Measurements from ENCODE around the gene MYRFL.

MYRFL gene

DNA sequence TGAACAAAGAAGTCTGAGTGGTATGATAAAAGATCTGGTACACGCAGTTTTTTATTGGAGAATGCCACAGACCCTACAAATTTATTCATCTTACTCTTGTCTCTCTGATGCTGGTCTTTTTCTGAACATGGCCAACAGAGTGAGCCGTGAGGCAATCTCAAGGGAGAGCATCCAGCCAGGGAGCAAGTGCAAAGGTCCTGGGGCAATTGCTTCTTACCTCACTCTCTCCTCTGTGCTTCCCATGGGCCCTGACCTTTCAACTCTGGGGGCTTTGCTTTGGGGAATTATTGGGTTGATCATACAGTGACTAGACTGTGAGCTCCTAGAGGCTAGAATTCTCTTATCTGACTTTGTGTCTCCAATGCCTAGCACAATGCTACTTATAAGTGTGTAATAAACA is 171.7 kb downstream of the MYRFL start:
- Histone ChIP-seq H3K4me3 (ENCODE audit: low read depth, low read length) (no peak overlapping the region), H3K36me3 (no peaks in the 10 kb centered on the region), H3K9me3 (ENCODE audit: severe bottlenecking) (no peaks in the 10 kb centered on the region), H3K27ac (no peak overlapping the region), H3K27me3 (ENCODE audit: insufficient read depth, low read depth, severe bottlenecking) (no peaks in the 10 kb centered on the region)
- no peak for DNase-seq
- no peak for TF ChIP-seq CTCF (IDR thresholded peaks at IDR 0.05; ENCODE audit: low read depth, low read length)

GRCh38 chr12:69998011-69998410 is 173.0 kb downstream of the MYRFL start:
- no peak for DNase-seq
- H3K27me3 ChIP-seq (ENCODE audit: insufficient read depth, low read depth, severe bottlenecking), result no peaks in the 10 kb centered on the region
- no peak overlapping the region for H3K27ac ChIP-seq

GRCh38 chr12:69998922-69999321 is 173.9 kb downstream of the MYRFL start:
- no peaks in the 10 kb centered on the region for H3K36me3 ChIP-seq
- H3K27ac ChIP-seq, result no peak overlapping the region
- H3K27me3 ChIP-seq (ENCODE audit: insufficient read depth, low read depth, severe bottlenecking), result no peaks in the 10 kb centered on the region
- TF ChIP-seq CTCF (IDR thresholded peaks at IDR 0.05; ENCODE audit: low read depth, low read length), result no peak
- no peak overlapping the region for H3K4me3 ChIP-seq (ENCODE audit: low read depth, low read length)
- H3K9me3 ChIP-seq (ENCODE audit: severe bottlenecking), result no peaks in the 10 kb centered on the region
- DNase-seq, result no peak

More at GRCh38 chr12:69998011-69998410, 173.0 kb downstream of the MYRFL start:
- no peak for TF ChIP-seq CTCF (IDR thresholded peaks at IDR 0.05; ENCODE audit: low read depth, low read length)
- H3K9me3 ChIP-seq (ENCODE audit: severe bottlenecking), result no peaks in the 10 kb centered on the region
- no peak overlapping the region for H3K4me3 ChIP-seq (ENCODE audit: low read depth, low read length)
- H3K36me3 ChIP-seq, result no peaks in the 10 kb centered on the region

DNA sequence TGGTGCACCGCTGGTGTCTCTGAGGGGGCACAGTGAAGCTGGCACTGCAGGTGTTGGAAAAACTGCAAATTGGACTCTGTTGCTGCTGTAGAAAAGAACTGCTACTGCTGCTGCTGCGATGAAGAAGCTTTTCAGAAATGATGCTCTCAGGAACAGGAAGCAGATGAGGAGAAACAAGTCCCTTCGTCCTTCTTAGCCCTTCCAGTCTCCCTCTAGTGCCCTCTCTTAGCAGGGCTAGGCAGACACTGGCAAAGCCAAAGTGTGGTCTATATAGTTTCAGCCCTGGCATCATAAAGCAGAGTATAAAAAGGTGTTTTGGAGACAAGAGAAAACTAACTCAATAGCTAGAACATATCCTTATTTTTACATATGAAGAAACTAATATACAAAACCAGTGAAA is 174.5 kb downstream of the MYRFL start:
- no peak for DNase-seq
- no peak for TF ChIP-seq CTCF (IDR thresholded peaks at IDR 0.05; ENCODE audit: low read depth, low read length)
- Histone ChIP-seq H3K27ac (no peak overlapping the region), H3K36me3 (no peaks in the 10 kb centered on the region), H3K4me3 (ENCODE audit: low read depth, low read length) (no peak overlapping the region), H3K27me3 (ENCODE audit: insufficient read depth, low read depth, severe bottlenecking) (no peaks in the 10 kb centered on the region), H3K9me3 (ENCODE audit: severe bottlenecking) (no peaks in the 10 kb centered on the region)

DNA sequence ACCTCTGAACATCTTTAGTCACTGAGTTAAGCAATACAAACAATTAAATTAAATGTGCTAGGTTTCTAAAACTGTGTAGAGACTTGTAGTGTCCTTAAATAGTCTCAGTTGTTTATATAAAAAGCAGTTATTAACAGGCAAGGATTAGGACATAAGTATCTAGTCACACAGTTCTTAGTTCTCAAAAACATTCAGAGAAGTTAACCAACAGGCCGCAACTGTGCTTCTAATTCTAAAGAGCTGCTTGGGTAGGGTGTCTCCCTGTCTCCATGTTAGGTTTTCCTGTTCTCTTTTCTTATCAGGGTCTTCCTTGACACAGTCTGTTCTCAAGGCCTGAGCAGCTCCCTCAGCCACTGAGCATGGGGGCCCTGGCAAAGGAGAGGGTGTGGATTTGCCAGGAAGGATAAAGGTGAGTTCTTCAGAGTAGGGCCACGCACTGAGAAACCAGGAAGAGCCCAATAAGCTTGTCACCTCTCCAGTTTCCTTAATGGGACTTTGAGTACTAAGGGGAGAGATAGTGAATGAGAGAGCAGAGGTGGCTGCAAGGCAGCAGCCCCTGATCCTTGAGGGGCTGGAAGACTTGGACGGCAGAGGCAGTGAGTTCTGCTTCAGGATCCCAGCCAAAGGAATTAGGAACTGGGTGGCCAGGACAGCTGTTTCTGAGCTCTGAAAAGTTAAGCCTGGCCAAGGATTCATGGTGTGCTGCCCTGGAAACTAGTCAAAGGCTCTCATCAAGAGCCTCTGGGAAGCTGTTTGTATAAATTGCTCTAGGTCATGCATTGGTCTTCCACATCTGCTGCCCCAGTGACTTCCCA is 177.3 kb downstream of the MYRFL start:
- Histone ChIP-seq H3K27ac (no peak overlapping the region), H3K36me3 (no peaks in the 10 kb centered on the region), H3K4me3 (ENCODE audit: low read depth, low read length) (no peak overlapping the region), H3K27me3 (ENCODE audit: insufficient read depth, low read depth, severe bottlenecking) (no peaks in the 10 kb centered on the region), H3K9me3 (ENCODE audit: severe bottlenecking) (no peaks in the 10 kb centered on the region)
- no peak for TF ChIP-seq CTCF (IDR thresholded peaks at IDR 0.05; ENCODE audit: low read depth, low read length)
- no peak for DNase-seq

DNA sequence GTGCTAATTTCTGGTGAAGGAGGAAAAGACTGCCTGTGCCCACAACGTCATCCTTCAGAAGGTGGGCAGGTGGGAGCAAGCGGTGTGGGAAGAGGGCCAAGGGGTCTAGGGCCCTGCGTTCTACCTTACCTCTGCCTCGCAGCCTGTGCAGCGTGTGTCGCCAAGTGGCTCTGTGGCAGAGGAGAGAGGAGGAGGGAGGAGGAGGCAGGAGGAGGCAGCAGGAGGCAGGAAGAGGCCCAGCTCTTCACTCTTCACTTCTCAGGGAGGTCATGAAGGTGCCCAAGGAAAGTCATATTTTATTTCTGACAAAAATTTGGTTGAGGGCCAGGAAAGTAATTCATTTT is 177.9 kb downstream of the MYRFL start:
- Histone ChIP-seq H3K27me3 (ENCODE audit: insufficient read depth, low read depth, severe bottlenecking) (no peaks in the 10 kb centered on the region), H3K9me3 (ENCODE audit: severe bottlenecking) (no peaks in the 10 kb centered on the region), H3K36me3 (no peaks in the 10 kb centered on the region), H3K4me3 (ENCODE audit: low read depth, low read length) (no peak overlapping the region), H3K27ac (no peak overlapping the region)
- no peak for DNase-seq
- no peak for TF ChIP-seq CTCF (IDR thresholded peaks at IDR 0.05; ENCODE audit: low read depth, low read length)

Measured in WERI-Rb-1 (cell line).